SK-N-SH (cell line): ENCODE measurements around the gene SNED1.

Source experiments
- CHD2 ChIP-seq: fragments of 150-350 bp; IDR thresholded peaks from 2 replicates; pipeline ENCODE4 v1.6.1; 2018; ENCODE audit warnings: low read length; ENCODE audit not compliant: partially characterized antibody
- EP300 ChIP-seq, 2 experiments: IDR thresholded peaks; 2 replicates each; pipeline versions ENCODE4 v1.4.0 to v1.6.1; 2012; ENCODE audit warnings: borderline replicate concordance in 1 of 2, low read depth in 1 of 2, low read length in 1 of 2
- GATA2 ChIP-seq: sonication (generic); formaldehyde crosslinking; IDR thresholded peaks from 2 replicates; pipeline ENCODE4 v1.5.0; 2020; ENCODE audit warnings: mild to moderate bottlenecking, missing genetic modification reagents
- MAX ChIP-seq: IDR thresholded peaks from 2 replicates; pipeline ENCODE4 v1.4.0; 2012; ENCODE audit warnings: low read depth
- RAD21 ChIP-seq: IDR thresholded peaks from 2 replicates; pipeline ENCODE4 v1.6.1; 2012; ENCODE audit warnings: mild to moderate bottlenecking, low read length
- SMC3 ChIP-seq: IDR thresholded peaks from 2 replicates; pipeline ENCODE4 v1.6.1; 2012; ENCODE audit warnings: low read depth, low read length, improper control_type of control experiment
- TF ChIP-seq, protein P1 (sequence below): IDR thresholded peaks from 2 replicates; pipeline ENCODE4; 2012
- TF ChIP-seq, protein P2 (sequence below): fragments of 200-600 bp; sonication (generic); IDR thresholded peaks from 2 replicates; pipeline ENCODE4 v1.6.1; 2017; ENCODE audit warnings: antibody characterized with exemption, mild to moderate bottlenecking, moderate library complexity
- TF ChIP-seq, protein P3 (sequence below): IDR thresholded peaks from 2 replicates; pipeline ENCODE4 v1.6.1; 2012; ENCODE audit warnings: mild to moderate bottlenecking, low read depth, low read length, moderate library complexity
- TF ChIP-seq, protein P4 (sequence below): IDR thresholded peaks from 2 replicates; pipeline ENCODE4 v1.4.0; 2012; ENCODE audit warnings: low read depth, borderline replicate concordance

- TF ChIP-seq GATA2 (CRISPR knock-in tag), result no peak
- TF ChIP-seq, protein P1, sequence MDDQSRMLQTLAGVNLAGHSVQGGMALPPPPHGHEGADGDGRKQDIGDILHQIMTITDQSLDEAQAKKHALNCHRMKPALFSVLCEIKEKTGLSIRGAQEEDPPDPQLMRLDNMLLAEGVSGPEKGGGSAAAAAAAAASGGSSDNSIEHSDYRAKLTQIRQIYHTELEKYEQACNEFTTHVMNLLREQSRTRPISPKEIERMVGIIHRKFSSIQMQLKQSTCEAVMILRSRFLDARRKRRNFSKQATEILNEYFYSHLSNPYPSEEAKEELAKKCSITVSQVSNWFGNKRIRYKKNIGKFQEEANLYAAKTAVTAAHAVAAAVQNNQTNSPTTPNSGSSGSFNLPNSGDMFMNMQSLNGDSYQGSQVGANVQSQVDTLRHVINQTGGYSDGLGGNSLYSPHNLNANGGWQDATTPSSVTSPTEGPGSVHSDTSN, result no peak
- TF ChIP-seq, protein P2, sequence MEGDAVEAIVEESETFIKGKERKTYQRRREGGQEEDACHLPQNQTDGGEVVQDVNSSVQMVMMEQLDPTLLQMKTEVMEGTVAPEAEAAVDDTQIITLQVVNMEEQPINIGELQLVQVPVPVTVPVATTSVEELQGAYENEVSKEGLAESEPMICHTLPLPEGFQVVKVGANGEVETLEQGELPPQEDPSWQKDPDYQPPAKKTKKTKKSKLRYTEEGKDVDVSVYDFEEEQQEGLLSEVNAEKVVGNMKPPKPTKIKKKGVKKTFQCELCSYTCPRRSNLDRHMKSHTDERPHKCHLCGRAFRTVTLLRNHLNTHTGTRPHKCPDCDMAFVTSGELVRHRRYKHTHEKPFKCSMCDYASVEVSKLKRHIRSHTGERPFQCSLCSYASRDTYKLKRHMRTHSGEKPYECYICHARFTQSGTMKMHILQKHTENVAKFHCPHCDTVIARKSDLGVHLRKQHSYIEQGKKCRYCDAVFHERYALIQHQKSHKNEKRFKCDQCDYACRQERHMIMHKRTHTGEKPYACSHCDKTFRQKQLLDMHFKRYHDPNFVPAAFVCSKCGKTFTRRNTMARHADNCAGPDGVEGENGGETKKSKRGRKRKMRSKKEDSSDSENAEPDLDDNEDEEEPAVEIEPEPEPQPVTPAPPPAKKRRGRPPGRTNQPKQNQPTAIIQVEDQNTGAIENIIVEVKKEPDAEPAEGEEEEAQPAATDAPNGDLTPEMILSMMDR, result no peak
- TF ChIP-seq, protein P3, sequence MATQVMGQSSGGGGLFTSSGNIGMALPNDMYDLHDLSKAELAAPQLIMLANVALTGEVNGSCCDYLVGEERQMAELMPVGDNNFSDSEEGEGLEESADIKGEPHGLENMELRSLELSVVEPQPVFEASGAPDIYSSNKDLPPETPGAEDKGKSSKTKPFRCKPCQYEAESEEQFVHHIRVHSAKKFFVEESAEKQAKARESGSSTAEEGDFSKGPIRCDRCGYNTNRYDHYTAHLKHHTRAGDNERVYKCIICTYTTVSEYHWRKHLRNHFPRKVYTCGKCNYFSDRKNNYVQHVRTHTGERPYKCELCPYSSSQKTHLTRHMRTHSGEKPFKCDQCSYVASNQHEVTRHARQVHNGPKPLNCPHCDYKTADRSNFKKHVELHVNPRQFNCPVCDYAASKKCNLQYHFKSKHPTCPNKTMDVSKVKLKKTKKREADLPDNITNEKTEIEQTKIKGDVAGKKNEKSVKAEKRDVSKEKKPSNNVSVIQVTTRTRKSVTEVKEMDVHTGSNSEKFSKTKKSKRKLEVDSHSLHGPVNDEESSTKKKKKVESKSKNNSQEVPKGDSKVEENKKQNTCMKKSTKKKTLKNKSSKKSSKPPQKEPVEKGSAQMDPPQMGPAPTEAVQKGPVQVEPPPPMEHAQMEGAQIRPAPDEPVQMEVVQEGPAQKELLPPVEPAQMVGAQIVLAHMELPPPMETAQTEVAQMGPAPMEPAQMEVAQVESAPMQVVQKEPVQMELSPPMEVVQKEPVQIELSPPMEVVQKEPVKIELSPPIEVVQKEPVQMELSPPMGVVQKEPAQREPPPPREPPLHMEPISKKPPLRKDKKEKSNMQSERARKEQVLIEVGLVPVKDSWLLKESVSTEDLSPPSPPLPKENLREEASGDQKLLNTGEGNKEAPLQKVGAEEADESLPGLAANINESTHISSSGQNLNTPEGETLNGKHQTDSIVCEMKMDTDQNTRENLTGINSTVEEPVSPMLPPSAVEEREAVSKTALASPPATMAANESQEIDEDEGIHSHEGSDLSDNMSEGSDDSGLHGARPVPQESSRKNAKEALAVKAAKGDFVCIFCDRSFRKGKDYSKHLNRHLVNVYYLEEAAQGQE, result no peak
- TF ChIP-seq CHD2, result no peak
- no peak for TF ChIP-seq EP300 (IDR thresholded peaks at IDR 0.05; ENCODE audit: borderline replicate concordance in 1 of 2, low read depth in 1 of 2, low read length in 1 of 2)
- no peak for TF ChIP-seq RAD21
- TF ChIP-seq, protein P4, sequence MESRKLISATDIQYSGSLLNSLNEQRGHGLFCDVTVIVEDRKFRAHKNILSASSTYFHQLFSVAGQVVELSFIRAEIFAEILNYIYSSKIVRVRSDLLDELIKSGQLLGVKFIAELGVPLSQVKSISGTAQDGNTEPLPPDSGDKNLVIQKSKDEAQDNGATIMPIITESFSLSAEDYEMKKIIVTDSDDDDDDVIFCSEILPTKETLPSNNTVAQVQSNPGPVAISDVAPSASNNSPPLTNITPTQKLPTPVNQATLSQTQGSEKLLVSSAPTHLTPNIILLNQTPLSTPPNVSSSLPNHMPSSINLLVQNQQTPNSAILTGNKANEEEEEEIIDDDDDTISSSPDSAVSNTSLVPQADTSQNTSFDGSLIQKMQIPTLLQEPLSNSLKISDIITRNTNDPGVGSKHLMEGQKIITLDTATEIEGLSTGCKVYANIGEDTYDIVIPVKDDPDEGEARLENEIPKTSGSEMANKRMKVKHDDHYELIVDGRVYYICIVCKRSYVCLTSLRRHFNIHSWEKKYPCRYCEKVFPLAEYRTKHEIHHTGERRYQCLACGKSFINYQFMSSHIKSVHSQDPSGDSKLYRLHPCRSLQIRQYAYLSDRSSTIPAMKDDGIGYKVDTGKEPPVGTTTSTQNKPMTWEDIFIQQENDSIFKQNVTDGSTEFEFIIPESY, result no peak
- TF ChIP-seq MAX, result no peak
- no peak for TF ChIP-seq SMC3
These were observed 100.8 kb downstream of the SNED1 start for GRCh38 chr2:241099246-241099645.
